Heart left ventricle (tissue), 13 donors: ENCODE results near the gene COMMD1.

Source experiments
- CTCF ChIP-seq, 12 donors: fragments of 200-600 bp; sonication (generic) in 4 of 12; IDR thresholded peaks; one replicate each; pipeline versions ENCODE4 v1.5.0 to v1.8.0; 2018 to 2022; ENCODE audit warnings: antibody characterized with exemption in 12 of 12, mild to moderate bottlenecking in 5 of 12
- POLR2A ChIP-seq, 2 donors: fragments of 450-650 bp; IDR thresholded peaks; one replicate each; pipeline ENCODE4 v1.6.1; 2017; ENCODE audit warnings: antibody characterized with exemption in 2 of 2, mild to moderate bottlenecking in 2 of 2, moderate library complexity in 2 of 2
- donor health status: ischemic (EF 13 %, LVEDD 7.1; RV severe dilation, severe dysfunction).
- donor health status: DM: no; HTN: yes; CAD: no.
- donor health status: DM: no; HTN: no; CAD: no.
- donor health status: ischemic (EF 25% LVEDD 6.9; RV normal size, moderate dysfunction).
- donor health status: ischemic (EF 25% LVEDD 5.7; RV mildly dilated, moderate dysfunction).
- donor health status: ischemic (EF 35%, LVEDD 5.7; RV mildly dilated, moderate dysfunction).
- donor health status: nonischemic (EF 11% LVEDD 7.7; RV severe dilation, severe dysfunction).
- donor health status: DM: yes; HTN: yes; CAD: no.
- donor health status: PGD.
- donor health status: ischemic (EF 29% LVEDD 5.4; RV normal size, mild dysfunction).
- donor health status: nonischemic (EF 23%, LVEDD 6.1; RV moderate dilation, normal function).

- no peak for TF ChIP-seq CTCF (IDR thresholded peaks at IDR 0.05)
- no peak for TF ChIP-seq POLR2A (IDR thresholded peaks at IDR 0.05)
Observed at GRCh38 chr2:61937098-61937497, 31.6 kb downstream of the COMMD1 start.
